GM12872 (cell line): ENCODE measurements around the gene ZNF646.

Experiments
- TF ChIP-seq, protein P1 (sequence below): IDR thresholded peaks from 3 replicates; pipeline ENCODE4 v1.5.1; 2011; ENCODE audit warnings: low read depth, mild to moderate bottlenecking, low read length, moderate library complexity; ENCODE audit not compliant: insufficient read depth

Gene ZNF646

DNA sequence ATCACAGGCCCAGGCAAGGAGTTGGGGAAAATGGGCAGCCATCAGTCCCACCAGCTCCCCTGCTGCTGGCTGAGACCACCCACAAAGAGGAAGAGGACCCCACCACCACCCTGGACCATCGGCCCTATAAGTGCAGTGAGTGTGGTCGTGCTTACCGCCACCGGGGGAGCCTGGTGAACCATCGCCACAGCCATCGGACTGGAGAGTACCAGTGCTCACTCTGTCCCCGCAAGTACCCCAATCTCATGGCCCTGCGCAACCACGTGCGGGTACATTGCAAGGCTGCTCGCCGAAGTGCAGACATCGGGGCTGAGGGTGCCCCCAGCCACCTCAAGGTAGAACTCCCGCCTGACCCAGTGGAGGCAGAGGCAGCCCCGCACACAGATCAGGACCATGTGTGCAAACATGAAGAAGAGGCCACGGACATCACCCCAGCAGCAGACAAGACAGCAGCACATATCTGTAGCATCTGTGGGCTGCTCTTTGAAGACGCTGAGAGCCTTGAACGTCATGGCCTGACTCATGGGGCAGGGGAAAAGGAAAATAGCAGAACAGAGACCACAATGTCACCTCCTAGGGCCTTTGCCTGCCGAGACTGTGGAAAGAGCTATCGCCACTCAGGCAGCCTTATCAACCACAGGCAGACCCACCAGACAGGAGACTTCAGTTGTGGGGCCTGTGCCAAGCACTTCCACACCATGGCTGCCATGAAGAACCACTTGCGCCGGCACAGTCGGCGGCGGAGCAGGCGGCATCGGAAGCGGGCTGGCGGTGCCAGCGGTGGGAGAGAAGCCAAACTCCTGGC is 3.6 kb downstream of the ZNF646 start:
- TF ChIP-seq, protein P1, sequence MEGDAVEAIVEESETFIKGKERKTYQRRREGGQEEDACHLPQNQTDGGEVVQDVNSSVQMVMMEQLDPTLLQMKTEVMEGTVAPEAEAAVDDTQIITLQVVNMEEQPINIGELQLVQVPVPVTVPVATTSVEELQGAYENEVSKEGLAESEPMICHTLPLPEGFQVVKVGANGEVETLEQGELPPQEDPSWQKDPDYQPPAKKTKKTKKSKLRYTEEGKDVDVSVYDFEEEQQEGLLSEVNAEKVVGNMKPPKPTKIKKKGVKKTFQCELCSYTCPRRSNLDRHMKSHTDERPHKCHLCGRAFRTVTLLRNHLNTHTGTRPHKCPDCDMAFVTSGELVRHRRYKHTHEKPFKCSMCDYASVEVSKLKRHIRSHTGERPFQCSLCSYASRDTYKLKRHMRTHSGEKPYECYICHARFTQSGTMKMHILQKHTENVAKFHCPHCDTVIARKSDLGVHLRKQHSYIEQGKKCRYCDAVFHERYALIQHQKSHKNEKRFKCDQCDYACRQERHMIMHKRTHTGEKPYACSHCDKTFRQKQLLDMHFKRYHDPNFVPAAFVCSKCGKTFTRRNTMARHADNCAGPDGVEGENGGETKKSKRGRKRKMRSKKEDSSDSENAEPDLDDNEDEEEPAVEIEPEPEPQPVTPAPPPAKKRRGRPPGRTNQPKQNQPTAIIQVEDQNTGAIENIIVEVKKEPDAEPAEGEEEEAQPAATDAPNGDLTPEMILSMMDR: 0 out of 3 replicates have a peak, but pooled peaks have one; percentile 15

DNA sequence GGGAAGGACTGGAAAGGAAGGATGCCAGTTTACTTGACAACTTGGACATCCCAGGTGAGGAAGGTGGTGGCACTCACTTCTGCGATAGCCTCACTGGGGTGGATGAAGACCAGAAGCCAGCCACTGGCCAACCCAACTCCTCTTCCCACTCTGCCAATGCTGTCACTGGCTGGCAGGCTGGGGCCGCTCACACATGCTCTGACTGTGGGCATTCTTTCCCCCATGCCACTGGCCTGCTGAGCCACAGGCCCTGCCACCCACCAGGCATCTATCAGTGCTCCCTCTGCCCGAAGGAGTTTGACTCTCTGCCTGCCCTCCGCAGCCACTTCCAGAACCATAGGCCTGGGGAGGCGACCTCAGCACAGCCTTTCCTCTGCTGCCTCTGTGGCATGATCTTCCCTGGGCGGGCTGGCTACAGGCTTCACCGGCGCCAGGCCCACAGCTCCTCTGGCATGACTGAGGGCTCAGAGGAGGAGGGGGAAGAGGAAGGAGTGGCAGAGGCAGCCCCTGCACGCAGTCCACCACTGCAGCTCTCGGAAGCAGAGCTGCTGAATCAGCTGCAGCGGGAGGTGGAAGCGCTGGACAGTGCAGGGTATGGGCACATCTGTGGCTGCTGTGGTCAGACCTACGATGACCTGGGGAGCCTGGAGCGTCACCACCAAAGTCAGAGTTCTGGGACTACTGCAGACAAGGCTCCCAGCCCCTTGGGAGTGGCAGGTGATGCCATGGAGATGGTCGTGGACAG is 4.5 kb downstream of the ZNF646 start:
- TF ChIP-seq, protein P1: no peak

- TF ChIP-seq, protein P1: no peak
Measured at GRCh38 chr16:31079342-31079944, 5.2 kb downstream of the ZNF646 start.

DNA sequence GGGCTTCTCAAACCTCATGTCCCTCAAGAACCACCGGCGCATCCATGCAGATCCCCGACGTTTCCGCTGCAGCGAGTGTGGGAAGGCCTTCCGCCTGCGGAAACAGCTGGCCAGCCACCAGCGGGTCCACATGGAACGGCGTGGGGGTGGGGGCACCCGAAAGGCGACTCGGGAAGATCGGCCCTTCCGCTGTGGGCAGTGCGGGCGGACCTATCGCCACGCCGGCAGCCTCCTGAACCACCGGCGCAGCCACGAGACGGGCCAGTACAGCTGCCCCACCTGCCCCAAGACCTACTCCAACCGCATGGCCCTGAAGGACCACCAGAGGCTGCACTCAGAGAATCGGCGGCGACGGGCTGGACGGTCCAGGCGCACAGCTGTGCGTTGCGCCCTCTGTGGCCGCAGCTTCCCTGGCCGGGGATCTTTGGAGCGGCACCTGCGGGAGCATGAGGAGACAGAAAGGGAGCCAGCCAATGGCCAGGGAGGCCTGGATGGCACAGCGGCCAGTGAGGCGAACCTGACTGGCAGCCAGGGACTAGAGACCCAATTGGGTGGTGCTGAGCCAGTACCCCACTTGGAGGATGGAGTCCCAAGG is 5.9 kb downstream of the ZNF646 start:
- TF ChIP-seq, protein P1: no peak

GRCh38 chr16:31080756-31081419 is 6.7 kb downstream of the ZNF646 start:
- TF ChIP-seq, protein P1: no peak

DNA sequence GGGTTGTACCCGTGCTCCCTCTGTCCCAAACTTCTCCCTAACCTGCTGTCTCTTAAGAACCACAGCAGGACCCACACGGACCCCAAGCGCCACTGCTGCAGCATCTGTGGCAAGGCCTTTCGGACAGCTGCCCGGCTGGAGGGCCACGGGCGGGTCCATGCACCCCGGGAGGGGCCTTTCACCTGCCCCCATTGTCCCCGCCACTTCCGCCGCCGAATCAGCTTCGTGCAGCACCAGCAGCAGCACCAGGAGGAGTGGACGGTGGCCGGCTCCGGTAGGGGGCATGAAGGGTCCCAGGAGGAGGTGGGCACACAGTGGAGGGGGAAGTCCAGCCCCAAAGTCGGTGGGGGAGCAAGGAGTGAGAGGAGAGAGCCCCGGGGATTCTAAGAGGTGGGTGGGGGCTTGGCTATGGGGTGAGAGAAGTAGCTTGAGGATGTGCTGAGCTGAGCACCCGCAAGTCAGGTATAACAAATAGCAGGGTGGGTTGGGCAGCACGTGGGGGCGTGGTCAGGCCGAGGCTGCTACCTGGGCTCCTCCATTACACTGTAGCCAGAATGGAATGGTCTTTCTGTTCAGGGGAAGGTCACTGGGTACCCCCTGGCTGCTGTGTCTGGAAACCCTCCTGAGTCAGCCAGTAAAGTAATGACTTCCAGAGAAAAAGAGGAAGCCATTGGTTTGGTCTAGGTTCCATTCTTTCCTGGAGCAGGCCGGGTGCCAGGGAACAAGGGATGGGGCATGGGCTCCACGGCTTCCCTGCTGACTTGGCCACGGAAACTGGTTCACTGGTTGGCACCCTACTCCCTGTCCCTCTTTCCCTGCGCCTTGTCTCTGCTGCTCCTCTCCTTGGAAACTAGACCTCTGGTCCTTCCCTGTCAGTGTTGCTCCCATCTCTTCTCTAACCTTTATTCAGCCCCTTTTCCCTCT is 7.5 kb downstream of the ZNF646 start:
- TF ChIP-seq, protein P1: no peak
